CD14-positive monocyte (primary cell): Measurements from ENCODE around the gene KCNMA1. TPM values are rescaled to one million over a fixed set of nuclear protein-coding genes. Genes with fewer than 3 reads are reported as not detected.

Experiments
- DNase-seq, 3 donors: peaks; one replicate each; pipeline ENCODE4 v3.0.0-alpha.2; 2011 to 2022
- H2AFZ ChIP-seq: 2 replicates; pipeline ENCODE4 v1.6.0; 2012; ENCODE audit warnings: mild to moderate bottlenecking, low read depth, low read length, inconsistent platforms; ENCODE audit not compliant: insufficient read depth, poor library complexity, severe bottlenecking
- H3K27ac ChIP-seq, 2 donors: 1 replicate in 1 of 2; 2 replicates in 1 of 2; pipeline ENCODE4 v1.5.1; 2012 to 2013; ENCODE audit warnings: low read length in 2 of 2, control low read depth in 1 of 2, inconsistent platforms in 1 of 2, low read depth in 1 of 2, mild to moderate bottlenecking in 1 of 2
- H3K27me3 ChIP-seq, 2 donors: one replicate each; pipeline versions ENCODE4 v1.6.0 to v1.6.1; 2011 to 2013; ENCODE audit warnings: low read length in 2 of 2; ENCODE audit not compliant: control insufficient read depth in 2 of 2, insufficient read depth in 2 of 2
- H3K36me3 ChIP-seq, 2 donors: replicated peaks in 1 of 2; 1 replicate in 1 of 2; 2 replicates in 1 of 2; pipeline versions ENCODE4 v1.5.1 to v1.6.1; 2012 to 2013; ENCODE audit warnings: low read length in 2 of 2, control low read depth in 1 of 2, inconsistent platforms in 1 of 2, mild to moderate bottlenecking in 1 of 2; ENCODE audit not compliant: insufficient read depth in 2 of 2, control insufficient read depth in 1 of 2
- H3K4me1 ChIP-seq, 2 donors: 1 replicate in 1 of 2; 2 replicates in 1 of 2; pipeline versions ENCODE4 v1.5.1 to v1.6.1; 2012 to 2013; ENCODE audit warnings: low read length in 2 of 2, control low read depth in 1 of 2, inconsistent platforms in 1 of 2, mild to moderate bottlenecking in 1 of 2, moderate library complexity in 1 of 2; ENCODE audit not compliant: insufficient read depth in 2 of 2, control insufficient read depth in 1 of 2
- H3K4me2 ChIP-seq: replicated peaks from 2 replicates; pipeline ENCODE3; 2012; ENCODE audit warnings: low read length, moderate library complexity, mild to moderate bottlenecking; ENCODE audit not compliant: poor library complexity, severe bottlenecking; ENCODE audit errors: extremely low read depth
- H3K4me3 ChIP-seq, 3 experiments: fragments of 200-600 bp in 1 of 3; sonication (generic) in 1 of 3; replicated peaks in 1 of 3; 1 replicate in 2 of 3; 2 replicates in 1 of 3; pipeline ENCODE4 v1.5.1; 2011 to 2013; ENCODE audit warnings: low read length in 3 of 3, mild to moderate bottlenecking in 3 of 3, control low read depth in 2 of 3, low read depth in 2 of 3, inconsistent platforms in 1 of 3, moderate library complexity in 1 of 3
- H3K79me2 ChIP-seq: 2 replicates; pipeline ENCODE4 v1.6.0; 2012; ENCODE audit warnings: mild to moderate bottlenecking, control low read depth, inconsistent platforms, low read length, moderate library complexity; ENCODE audit not compliant: insufficient read depth
- H3K9ac ChIP-seq: 2 replicates; pipeline ENCODE4 v1.6.0; 2017; ENCODE audit warnings: low read length, mild to moderate bottlenecking; ENCODE audit not compliant: insufficient read depth, poor library complexity, severe bottlenecking
- H3K9me3 ChIP-seq, 2 donors: replicated peaks in 1 of 2; 1 replicate in 1 of 2; 2 replicates in 1 of 2; pipeline versions ENCODE4 v1.5.1 to v1.6.1; 2012 to 2013; ENCODE audit warnings: low read length in 2 of 2, control low read depth in 1 of 2; ENCODE audit not compliant: control insufficient read depth in 1 of 2, insufficient read depth in 1 of 2
- H4K20me1 ChIP-seq: 2 replicates; pipeline ENCODE4 v1.6.0; 2012; ENCODE audit warnings: mild to moderate bottlenecking, low read length, control low read depth, moderate library complexity; ENCODE audit not compliant: insufficient read depth
- H3K27ac Mint-ChIP-seq, 7 donors: one replicate each; pipeline ENCODE4 v1.8.0; 2020; ENCODE audit warnings: mild to moderate bottlenecking in 7 of 7, mixed read lengths in 7 of 7, moderate library complexity in 6 of 7, inconsistent platforms in 2 of 7
- H3K27me3 Mint-ChIP-seq, 3 donors: one replicate each; pipeline ENCODE4 v1.8.0; 2021 to 2022; ENCODE audit warnings: low read depth in 3 of 3, mild to moderate bottlenecking in 3 of 3, mixed read lengths in 3 of 3, moderate library complexity in 3 of 3, inconsistent platforms in 1 of 3
- H3K36me3 Mint-ChIP-seq, 2 donors: one replicate each; pipeline ENCODE4 v1.8.0; 2020; ENCODE audit warnings: mixed read lengths in 2 of 2, inconsistent platforms in 1 of 2, mild to moderate bottlenecking in 1 of 2
- H3K4me1 Mint-ChIP-seq: one replicate; pipeline ENCODE4 v1.8.0; 2020; ENCODE audit warnings: mild to moderate bottlenecking, mixed read lengths
- H3K4me3 Mint-ChIP-seq, 2 donors: one replicate each; pipeline ENCODE4 v1.8.0; 2020; ENCODE audit warnings: mild to moderate bottlenecking in 2 of 2, mixed read lengths in 2 of 2, moderate library complexity in 1 of 2
- H3K9me3 Mint-ChIP-seq, 7 donors: one replicate each; pipeline ENCODE4 v1.8.0; 2020 to 2022; ENCODE audit warnings: mixed read lengths in 7 of 7, mild to moderate bottlenecking in 6 of 7, moderate library complexity in 6 of 7, inconsistent platforms in 2 of 7
- CTCF ChIP-seq: fragments of 200-600 bp; IDR thresholded peaks from one replicate; pipeline ENCODE4 v1.8.0; 2022; ENCODE audit warnings: antibody characterized with exemption, mild to moderate bottlenecking
- WGBS: methylation state at CpG from one replicate; pipeline ENCODE4 v1.1.5; 2013; ENCODE audit warnings: missing lambda C conversion rate; ENCODE audit not compliant: insufficient coverage; 5-methylcytosine and 5-hydroxymethylcytosine counted together
- intact Hi-C, 2 donors: fragments of 100-400 bp; cut with micrococcal nuclease; formaldehyde crosslinking; loops; one replicate each; pipeline versions ENCODE4 v1.15.0 to v1.15.1; 2023
- polyA plus RNA-seq, 3 donors: library from polyadenylated mRNA; depleted of rRNA in 1 of 3; unstranded in 2 of 3; stranded (reverse) in 1 of 3; fragments of 300-500 nt in 2 of 3; fragments of >200 nt in 1 of 3; fragmentation: Illumina TruSeq in 2 of 3; gene quantifications; 1 replicate in 2 of 3; 2 replicates in 1 of 3; pipeline ENCODE4 v1.2.3, GENCODE V29; 2012 to 2021

The KCNMA1 gene
- polyA plus RNA-seq, 3 donors: 0.11 to 1.0 TPM; not detected in 1

- peaks cover 54 to 55% of the 10 kb centered on the region in 2 donors for H3K4me1 ChIP-seq
- H2AFZ ChIP-seq: peak overlapping the region; percentile 19
- no peaks in the 10 kb centered on the region for H4K20me1 ChIP-seq
- no peaks in the 10 kb centered on the region for H3K79me2 ChIP-seq
- peaks cover 3 to 12% (median 7%) of the 10 kb centered on the region in 3 donors for H3K27me3 Mint-ChIP-seq
- H3K4me3 ChIP-seq: peak overlapping the region in 1 of 3 experiments; percentile 55
- H3K27ac ChIP-seq: peak overlapping the region in 1 of 2 donors; percentile 13
- intact Hi-C loops: no loop called here
- TF ChIP-seq CTCF: no peak
- peaks cover 0 to 6% (median 1%) of the 10 kb centered on the region in 7 donors for H3K9me3 Mint-ChIP-seq
- H3K4me1 Mint-ChIP-seq: peaks cover 73% of the 10 kb centered on the region
- H3K4me2 ChIP-seq: peak overlapping the region; percentile 37
- no peaks in the 10 kb centered on the region for H3K9me3 ChIP-seq
- H3K36me3 ChIP-seq: no peaks in the 10 kb centered on the region
- peak overlapping the region in 4 of 7 donors; percentile 35 to 81 (median 42) for H3K27ac Mint-ChIP-seq
- H3K36me3 Mint-ChIP-seq: peaks cover 0 to 2% of the 10 kb centered on the region in 2 donors
- peak overlapping the region in 1 of 2 donors; percentile 67 for H3K4me3 Mint-ChIP-seq
- H3K27me3 ChIP-seq: peaks cover 0 to 7% of the 10 kb centered on the region in 2 donors
- no peak overlapping the region for H3K9ac ChIP-seq
- peak in 2 of 3 donors; percentile 1 to 39 for DNase-seq
- 0% methylated on average over 1 of the region's 6 CpGs for WGBS
Observed at GRCh38 chr10:76882245-76882644, 755.4 kb downstream of the KCNMA1 start.

- H3K9ac ChIP-seq: no peak overlapping the region
- no peaks in the 10 kb centered on the region for H4K20me1 ChIP-seq
- no peaks in the 10 kb centered on the region for H3K36me3 ChIP-seq
- Mint-ChIP-seq H3K9me3 (peaks cover 0 to 6% (median 0%) of the 10 kb centered on the region in 7 donors), H3K4me3 (peak overlapping the region in 1 of 2 donors; percentile 67), H3K36me3 (no peaks in the 10 kb centered on the region), H3K4me1 (peaks cover 68% of the 10 kb centered on the region), H3K27ac (peak overlapping the region in 5 of 7 donors; percentile 15 to 81 (median 35)), H3K27me3 (peaks cover 3 to 13% (median 7%) of the 10 kb centered on the region in 3 donors)
- H3K9me3 ChIP-seq: no peaks in the 10 kb centered on the region
- no peaks in the 10 kb centered on the region for H3K79me2 ChIP-seq
- H2AFZ ChIP-seq: peak overlapping the region; percentile 19
- intact Hi-C loops: no loop called here
- peaks cover 52% of the 10 kb centered on the region in 2 donors for H3K4me1 ChIP-seq
- H3K27ac ChIP-seq: peak overlapping the region in 1 of 2 donors; percentile 13
- DNase-seq: peak in 1 of 3 donors; percentile 23
- TF ChIP-seq CTCF: no peak
- H3K27me3 ChIP-seq: peaks cover 0 to 7% of the 10 kb centered on the region in 2 donors
- H3K4me2 ChIP-seq: peak overlapping the region; percentile 37
- peak overlapping the region in 1 of 3 experiments; percentile 55 for H3K4me3 ChIP-seq
- 94% methylated on average over 3 of the region's 3 CpGs for WGBS
Observed at GRCh38 chr10:76881477-76882220, 756.0 kb downstream of the KCNMA1 start.
